H9 (cell line): ENCODE results near the gene AAMP. TPM values are rescaled to one million over a fixed set of nuclear protein-coding genes. Genes with fewer than 3 reads are reported as not detected.

Experiments
- DNase-seq: peaks from one replicate; pipeline ENCODE4 v3.0.0-alpha.2; 2017
- H2AFZ ChIP-seq: one replicate; pipeline ENCODE4 v1.6.1; 2013; ENCODE audit warnings: mild to moderate bottlenecking, low read length, control low read depth, moderate library complexity
- H2AK5ac ChIP-seq: 2 replicates; pipeline ENCODE4 v1.6.1; 2013; ENCODE audit warnings: low read length, control low read depth, mixed read lengths; ENCODE audit not compliant: insufficient read length
- H2BK120ac ChIP-seq: one replicate; pipeline ENCODE4 v1.6.1; 2013; ENCODE audit warnings: low read depth, mild to moderate bottlenecking, low read length, control low read depth, inconsistent platforms; ENCODE audit not compliant: poor library complexity, severe bottlenecking
- H2BK12ac ChIP-seq: 2 replicates; pipeline ENCODE4 v1.6.1; 2013; ENCODE audit warnings: low read length, control low read depth, mixed read lengths, low read depth; ENCODE audit not compliant: insufficient read length
- H2BK15ac ChIP-seq: 2 replicates; pipeline ENCODE4 v1.6.1; 2013; ENCODE audit warnings: low read depth, low read length, control low read depth
- H2BK20ac ChIP-seq: one replicate; pipeline ENCODE4 v1.6.1; 2013; ENCODE audit warnings: low read depth, mild to moderate bottlenecking, low read length, control low read depth, inconsistent platforms; ENCODE audit not compliant: poor library complexity, severe bottlenecking
- H2BK5ac ChIP-seq: 2 replicates; pipeline ENCODE4 v1.6.1; 2013; ENCODE audit warnings: low read length, control low read depth, mixed read lengths; ENCODE audit not compliant: insufficient read length
- H3K14ac ChIP-seq: 2 replicates; pipeline ENCODE4 v1.6.1; 2013; ENCODE audit warnings: low read length, control low read depth; ENCODE audit not compliant: insufficient read depth
- H3K18ac ChIP-seq: 2 replicates; pipeline ENCODE4 v1.6.1; 2013; ENCODE audit warnings: low read depth, mild to moderate bottlenecking, mixed read lengths, low read length, control low read depth; ENCODE audit not compliant: insufficient read length
- H3K23ac ChIP-seq: 2 replicates; pipeline ENCODE4 v1.6.1; 2013; ENCODE audit warnings: low read length, control low read depth, mixed read lengths, low read depth; ENCODE audit not compliant: insufficient read length
- H3K23me2 ChIP-seq: 2 replicates; pipeline ENCODE4 v1.6.1; 2013; ENCODE audit warnings: low read depth, mild to moderate bottlenecking, mixed read lengths, low read length, control low read depth; ENCODE audit not compliant: insufficient read length, poor library complexity, severe bottlenecking
- H3K27ac ChIP-seq: 2 replicates; pipeline ENCODE4 v1.5.1; 2013; ENCODE audit warnings: low read length, control low read depth, mixed read lengths, low read depth; ENCODE audit not compliant: insufficient read length
- H3K27me3 ChIP-seq: 2 replicates; pipeline ENCODE4 v1.6.1; 2013; ENCODE audit warnings: low read length, control low read depth, inconsistent platforms; ENCODE audit not compliant: insufficient read depth
- H3K4ac ChIP-seq: 2 replicates; pipeline ENCODE4 v1.6.1; 2013; ENCODE audit warnings: low read depth, mild to moderate bottlenecking, control low read depth, inconsistent platforms, low read length, moderate library complexity
- H3K4me1 ChIP-seq: 2 replicates; pipeline ENCODE4 v1.6.1; 2013; ENCODE audit warnings: low read length, control low read depth, inconsistent platforms; ENCODE audit not compliant: insufficient read depth
- H3K4me2 ChIP-seq: 2 replicates; pipeline ENCODE4 v1.6.1; 2013; ENCODE audit warnings: low read length, control low read depth, mixed read lengths; ENCODE audit not compliant: insufficient read length, insufficient read depth
- H3K56ac ChIP-seq: 2 replicates; pipeline ENCODE4 v1.6.1; 2013; ENCODE audit warnings: low read depth, mild to moderate bottlenecking, mixed read lengths, low read length, control low read depth; ENCODE audit not compliant: insufficient read length
- H3K79me1 ChIP-seq: 2 replicates; pipeline ENCODE4 v1.6.1; 2013; ENCODE audit warnings: low read depth, mild to moderate bottlenecking, moderate library complexity, low read length, control low read depth, inconsistent platforms; ENCODE audit not compliant: insufficient read depth, poor library complexity, severe bottlenecking
- H3K79me2 ChIP-seq: 2 replicates; pipeline ENCODE4 v1.6.1; 2013; ENCODE audit warnings: low read length, control low read depth, inconsistent platforms; ENCODE audit not compliant: insufficient read depth
- H3K9ac ChIP-seq: 2 replicates; pipeline ENCODE4 v1.6.1; 2013; ENCODE audit warnings: low read length, control low read depth, mixed read lengths; ENCODE audit not compliant: insufficient read length; ENCODE audit errors: extremely low read depth
- H3K9me3 ChIP-seq: one replicate; pipeline ENCODE4 v1.6.1; 2013; ENCODE audit warnings: low read depth, low read length, inconsistent platforms; ENCODE audit not compliant: control insufficient read depth
- H3T11ph ChIP-seq: one replicate; pipeline ENCODE4 v1.6.1; 2013; ENCODE audit warnings: mild to moderate bottlenecking, low read length, control low read depth, inconsistent platforms
- H4K20me1 ChIP-seq: one replicate; pipeline ENCODE4 v1.6.1; 2013; ENCODE audit not compliant: control insufficient read depth, insufficient read length, insufficient read depth
- H4K5ac ChIP-seq: 2 replicates; pipeline ENCODE4 v1.6.1; 2013; ENCODE audit warnings: low read depth, mild to moderate bottlenecking, mixed read lengths, low read length, control low read depth; ENCODE audit not compliant: insufficient read length
- H4K8ac ChIP-seq: replicated peaks from 2 replicates; pipeline ENCODE4 v1.6.1; 2013; ENCODE audit warnings: low read length, control low read depth, mixed read lengths, low read depth; ENCODE audit not compliant: insufficient read length
- H4K91ac ChIP-seq: 2 replicates; pipeline ENCODE4 v1.6.1; 2013; ENCODE audit warnings: low read depth, mild to moderate bottlenecking, moderate library complexity, mixed read lengths, low read length, control low read depth; ENCODE audit not compliant: insufficient read length
- H3K27ac Mint-ChIP-seq, 3 experiments: 2 replicates in 2 of 3; 3 replicates in 1 of 3; pipeline ENCODE4 v1.8.0; 2020 to 2021; ENCODE audit warnings: mixed read lengths in 3 of 3, mild to moderate bottlenecking in 1 of 3, moderate library complexity in 1 of 3
- H3K27me3 Mint-ChIP-seq: 2 replicates; pipeline ENCODE4 v1.8.0; 2021; ENCODE audit warnings: low read depth, mild to moderate bottlenecking, moderate library complexity, mixed read lengths
- H3K36me3 Mint-ChIP-seq, 3 experiments: 2 replicates in 2 of 3; 3 replicates in 1 of 3; pipeline ENCODE4 v1.8.0; 2020 to 2021; ENCODE audit warnings: low read depth in 3 of 3, mixed read lengths in 3 of 3; ENCODE audit not compliant: insufficient read depth in 1 of 3
- H3K4me1 Mint-ChIP-seq, 2 experiments: 2 replicates each; pipeline ENCODE4 v1.8.0; 2020; ENCODE audit warnings: mixed read lengths in 2 of 2
- H3K4me3 Mint-ChIP-seq, 2 experiments: 2 replicates in 1 of 2; 3 replicates in 1 of 2; pipeline ENCODE4 v1.8.0; 2020 to 2021; ENCODE audit warnings: mild to moderate bottlenecking in 2 of 2, mixed read lengths in 2 of 2, moderate library complexity in 1 of 2
- H3K9me3 Mint-ChIP-seq, 2 experiments: 2 replicates in 1 of 2; 3 replicates in 1 of 2; pipeline ENCODE4 v1.8.0; 2020; ENCODE audit warnings: mild to moderate bottlenecking in 2 of 2, mixed read lengths in 2 of 2, moderate library complexity in 1 of 2
- CTCF ChIP-seq: fragments of 200-600 bp; sonication (generic); conservative IDR thresholded peaks from 3 replicates; pipeline ENCODE4 v1.8.0; 2021; ENCODE audit warnings: antibody characterized with exemption, mild to moderate bottlenecking
- WGBS: extraction: QIAGEN DNeasy Blood & Tissue Kit; methylation state at CpG from one replicate; pipeline ENCODE4 v1.1.7; 2013; ENCODE audit warnings: missing lambda C conversion rate, low lambda C conversion rate, mixed read lengths; ENCODE audit not compliant: insufficient read length; ENCODE audit errors: extremely low coverage; 5-methylcytosine and 5-hydroxymethylcytosine counted together
- total RNA-seq: library from RNA; stranded (reverse); gene quantifications from 2 replicates; pipeline ENCODE4 v1.2.1, GENCODE V29; 2021

The AAMP gene
- total RNA-seq, 1 experiment from 2014 or later: 103 TPM

GRCh38 chr2:218298314-218298875, 28.5 kb upstream of the AAMP start:
- Histone ChIP-seq H3K4me1 (0 out of 2 replicates have a peak, but pooled peaks cover 2% of the 10 kb centered on the region), H3K23me2 (no peaks in the 10 kb centered on the region), H3K9ac (no peak overlapping the region), H3T11ph (no peak overlapping the region), H2BK5ac (no peak overlapping the region), H3K4ac (no peak overlapping the region), H3K14ac (no peak overlapping the region), H2BK20ac (no peak overlapping the region), H3K4me2 (no peak overlapping the region), H3K56ac (no peak overlapping the region), H2AK5ac (no peak overlapping the region), H3K79me1 (no peaks in the 10 kb centered on the region), H3K27me3 (no peaks in the 10 kb centered on the region), H2AFZ (no peak overlapping the region), H4K5ac (no peak overlapping the region), H3K23ac (no peak overlapping the region), H2BK120ac (no peak overlapping the region), H3K79me2 (no peaks in the 10 kb centered on the region), H3K18ac (no peak overlapping the region), H3K9me3 (no peaks in the 10 kb centered on the region), H4K20me1 (no peaks in the 10 kb centered on the region), H4K91ac (no peak overlapping the region), H3K27ac (no peak overlapping the region), H2BK15ac (no peak overlapping the region), H4K8ac (no peak overlapping the region), H2BK12ac (no peak overlapping the region)
- H3K27ac Mint-ChIP-seq: no peak overlapping the region
- H3K27me3 Mint-ChIP-seq: peaks cover 2% of the 10 kb centered on the region
- WGBS: no CpG with 5 or more reads among the region's 6 CpGs
- peaks cover 20 to 26% of the 10 kb centered on the region in 2 experiments for H3K4me1 Mint-ChIP-seq
- no peak for DNase-seq
- no peak overlapping the region; a peak in 1 of 5 replicates for H3K4me3 Mint-ChIP-seq
- H3K36me3 Mint-ChIP-seq: no peaks in the 10 kb centered on the region; a peak in 1 of 7 replicates
- no peak for TF ChIP-seq CTCF
- H3K9me3 Mint-ChIP-seq: no peaks in the 10 kb centered on the region
